Endothelial cell of umbilical vein (primary cell): ENCODE data around the gene TMEM125. TPM values are rescaled to one million over a fixed set of nuclear protein-coding genes. Genes with fewer than 3 reads are reported as not detected.

Experiments used
- BruUV-seq: library from RNA; stranded (reverse); fragments of 400-500 nt; replicated peaks from 2 replicates; lab custom pipeline; 2021; lab: Mats Ljungman, UMichigan
- CTCF ChIA-PET: fragments of 300-600, 350-600 bp; sonication (Branson Sonifier 250); formaldehyde crosslinking; loops from one replicate; lab custom pipeline; 2021; ENCODE audit warnings: antibody characterized with exemption, inconsistent platforms; lab: Charles Lee
- POLR2A ChIA-PET: fragments of 300-600, 350-600 bp; sonication (Branson Sonifier 250); formaldehyde crosslinking; loops from one replicate; lab custom pipeline; 2021; ENCODE audit warnings: antibody characterized with exemption, inconsistent platforms; lab: Charles Lee
- DNase-seq: peaks from one replicate; pipeline ENCODE4 v3.0.0-alpha.2; 2011; ENCODE audit warnings: low read depth, low spot score
- FAIRE-seq: peaks from 2 replicates; lab custom pipeline; 2011; peaks lifted over from hg19 to GRCh38; lab: Jason Lieb, UNC
- H2AFZ ChIP-seq: 2 replicates; pipeline ENCODE4 v1.6.0; 2012; ENCODE audit warnings: low read depth, low read length, control low read depth, inconsistent platforms
- H3K27ac ChIP-seq: 2 replicates; pipeline ENCODE4 v1.5.1; 2011; ENCODE audit warnings: low read depth, mild to moderate bottlenecking, control low read depth, low read length, moderate library complexity; ENCODE audit not compliant: insufficient read depth
- H3K27me3 ChIP-seq, 2 experiments: 2 replicates each; pipeline versions ENCODE4 v1.6.0 to v1.6.1; 2011; ENCODE audit warnings: low read length in 2 of 2, mixed read lengths in 1 of 2; ENCODE audit not compliant: control insufficient read depth in 2 of 2, insufficient read depth in 2 of 2
- H3K36me3 ChIP-seq, 2 experiments: 2 replicates in 1 of 2; 3 replicates in 1 of 2; pipeline ENCODE4 v1.5.1; 2011; ENCODE audit warnings: low read length in 2 of 2, mild to moderate bottlenecking in 1 of 2, moderate library complexity in 1 of 2; ENCODE audit not compliant: control insufficient read depth in 2 of 2, insufficient read depth in 2 of 2; ENCODE audit errors: extremely low read depth in 1 of 2
- H3K4me1 ChIP-seq: 3 replicates; pipeline ENCODE4 v1.5.1; 2011; ENCODE audit warnings: mild to moderate bottlenecking, low read length; ENCODE audit not compliant: control insufficient read depth, insufficient read depth; ENCODE audit errors: extremely low read depth
- H3K4me2 ChIP-seq: 2 replicates; pipeline ENCODE4 v1.6.1; 2011; ENCODE audit warnings: low read length, control low read depth, mixed read lengths; ENCODE audit not compliant: insufficient read depth
- H3K4me3 ChIP-seq, 3 experiments: fragments of 200-600 bp in 1 of 3; sonication (generic), shearing (Covaris generic) in 1 of 3; replicated peaks in 1 of 3; 2 replicates each; pipeline ENCODE4 v1.5.1; 2011 to 2016; ENCODE audit warnings: control low read depth in 3 of 3, low read length in 3 of 3, mild to moderate bottlenecking in 2 of 3, inconsistent platforms in 1 of 3, low read depth in 1 of 3, moderate library complexity in 1 of 3; ENCODE audit not compliant: insufficient read depth in 1 of 3
- H3K79me2 ChIP-seq: 2 replicates; pipeline ENCODE4 v1.6.0; 2012; ENCODE audit warnings: low read length, inconsistent platforms; ENCODE audit not compliant: control insufficient read depth, insufficient read depth
- H3K9ac ChIP-seq: replicated peaks from 2 replicates; pipeline ENCODE3; 2011; ENCODE audit warnings: low read length, control low read depth; ENCODE audit not compliant: insufficient read depth; ENCODE audit errors: extremely low read depth
- H3K9me1 ChIP-seq: replicated peaks from 3 replicates; pipeline ENCODE4 v1.6.0; 2011; ENCODE audit warnings: mild to moderate bottlenecking, low read length; ENCODE audit not compliant: control insufficient read depth, insufficient read depth; ENCODE audit errors: extremely low read depth
- H3K9me3 ChIP-seq: replicated peaks from 2 replicates; pipeline ENCODE4 v1.5.1; 2012; ENCODE audit warnings: low read length, inconsistent platforms; ENCODE audit not compliant: control insufficient read depth, insufficient read depth
- H4K20me1 ChIP-seq: replicated peaks from 2 replicates; pipeline ENCODE3; 2011; ENCODE audit warnings: mild to moderate bottlenecking, low read length; ENCODE audit not compliant: control insufficient read depth, insufficient read depth; ENCODE audit errors: extremely low read depth
- EZH2 ChIP-seq: IDR thresholded peaks from 2 replicates; pipeline ENCODE4 v1.6.1; 2012; ENCODE audit warnings: borderline replicate concordance, low read depth, mild to moderate bottlenecking, moderate library complexity, low read length, inconsistent platforms; ENCODE audit not compliant: severe bottlenecking
- FOS ChIP-seq: IDR thresholded peaks from 2 replicates; pipeline ENCODE4 v1.6.1; 2011; ENCODE audit warnings: mild to moderate bottlenecking, low read length, moderate library complexity, borderline replicate concordance; ENCODE audit not compliant: insufficient read depth
- GATA2 ChIP-seq: IDR thresholded peaks from 2 replicates; pipeline ENCODE4 v1.7.0; 2011; ENCODE audit warnings: low read depth, mild to moderate bottlenecking, moderate library complexity, mixed read lengths, low read length; ENCODE audit not compliant: insufficient read length, insufficient read depth
- JUN ChIP-seq: IDR thresholded peaks from 2 replicates; pipeline ENCODE4 v1.6.1; 2011; ENCODE audit warnings: borderline replicate concordance, low read depth; ENCODE audit not compliant: insufficient read length, insufficient read depth
- MYC ChIP-seq: IDR thresholded peaks from one replicate; pipeline ENCODE4 v1.6.1; 2011; ENCODE audit warnings: mild to moderate bottlenecking, low read depth, low read length
- POLR2A ChIP-seq: IDR thresholded peaks from 2 replicates; pipeline ENCODE4 v1.6.1; 2012; ENCODE audit warnings: low read depth, mild to moderate bottlenecking, control low read depth, low read length
- POLR2AphosphoS5 ChIP-seq: IDR thresholded peaks from 2 replicates; pipeline ENCODE4 v1.6.1; 2012; ENCODE audit warnings: low read depth, mild to moderate bottlenecking, control low read depth, low read length, moderate library complexity; ENCODE audit not compliant: insufficient read depth
- dilution Hi-C: fragments of 300-500 bp; cut with MboI; formaldehyde crosslinking; loops from one replicate; pipeline ENCODE4 v1.15.0; 2019; ENCODE audit warnings: low sequenced_read_pairs; ENCODE audit not compliant: extremely low pct_ligation_motif_present
- intact Hi-C: fragments of 100-400 bp; cut with micrococcal nuclease; formaldehyde crosslinking; loops from one replicate; pipeline ENCODE4 v1.10.0; 2022
- polyA plus RNA-seq, 4 experiments: library from polyadenylated mRNA; depleted of rRNA in 3 of 4; stranded (reverse) in 3 of 4; unstranded in 1 of 4; fragments of >200 nt; gene quantifications; 2 replicates each; pipeline versions ENCODE4 v1.2.1 to v1.2.3, GENCODE V29; 2011 to 2012; ENCODE audit warnings: missing spikeins in 1 of 4
- total RNA-seq: library from RNA; stranded (reverse); gene quantifications from 2 replicates; pipeline ENCODE4 v1.2.3, GENCODE V29; 2021
- TF ChIP-seq, protein P1 (sequence below), 2 donors: IDR thresholded peaks; 1 replicate in 1 of 2; 2 replicates in 1 of 2; pipeline ENCODE4 v1.5.1; 2011; ENCODE audit warnings: low read length in 2 of 2, mild to moderate bottlenecking in 2 of 2, moderate library complexity in 2 of 2, control low read depth in 1 of 2, inconsistent platforms in 1 of 2, low read depth in 1 of 2; ENCODE audit not compliant: insufficient read depth in 1 of 2; ENCODE audit errors: extremely low read depth in 1 of 2
- TF ChIP-seq, protein P2 (sequence below): IDR thresholded peaks from 2 replicates; pipeline ENCODE4 v1.6.1; 2011; ENCODE audit not compliant: insufficient read depth, insufficient read length

Gene TMEM125
- total and polyA plus RNA-seq, 2 donors (not counting 3 experiments of a cell fraction or from before 2014, with no cell fraction given), result 0.17 TPM; not detected in 1

DNA sequence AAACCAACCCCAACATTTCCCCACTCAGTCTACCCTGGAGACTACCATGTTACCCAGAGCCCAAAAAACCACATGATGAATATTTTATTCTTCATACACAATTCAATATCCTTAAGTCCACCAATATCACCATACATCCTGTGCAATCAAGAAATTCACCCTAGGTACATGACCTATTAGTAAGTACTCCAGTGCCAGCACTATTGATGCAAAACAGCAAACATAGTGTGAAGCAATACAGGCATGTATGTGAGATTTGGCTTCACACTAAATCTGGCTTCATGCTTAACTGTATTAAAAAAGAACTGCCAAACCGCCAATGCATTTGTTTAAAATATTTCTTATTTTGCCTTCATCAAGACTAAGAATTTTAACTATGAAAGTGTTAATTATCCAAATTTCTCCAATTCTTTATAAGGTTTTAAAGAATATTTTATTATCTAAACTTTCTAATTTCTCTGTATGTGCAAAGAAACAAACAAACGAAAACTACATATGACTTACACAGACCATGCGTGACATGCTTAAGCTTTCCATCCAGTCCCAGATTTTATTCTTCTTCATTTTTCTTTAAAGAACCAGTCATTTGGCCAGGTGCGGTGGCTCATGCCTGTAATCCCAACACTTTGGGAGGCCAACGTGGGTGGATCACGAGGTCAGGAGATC lies 22.4 kb upstream of the TMEM125 start:
- H3K27me3 ChIP-seq, result peaks cover 2 to 6% of the 10 kb centered on the region in 2 experiments
- dilution Hi-C loops, result loop anchor here (25.0 kb wide), 1 partner anchor 165 kb away; no protein-coding TSS in a partner anchor
- H3K79me2 ChIP-seq, result no peaks in the 10 kb centered on the region
- BruUV-seq, result no TSS peak
- intact Hi-C loops, result no loop called here
- no peak overlapping the region for H2AFZ ChIP-seq
- no peak overlapping the region for H3K9ac ChIP-seq
- no peaks in the 10 kb centered on the region for H3K4me1 ChIP-seq
- H3K9me1 ChIP-seq, result no peaks in the 10 kb centered on the region
- no peak overlapping the region for H3K27ac ChIP-seq
- no peak overlapping the region for H3K4me2 ChIP-seq
- no peak for FAIRE-seq
- DNase-seq, result no peak
- H3K9me3 ChIP-seq, result no peaks in the 10 kb centered on the region
- ChIA-PET CTCF (no interaction called here), POLR2A (no interaction called here)
- no peak for TF ChIP-seq JUN
- TF ChIP-seq GATA2, result no peak
- TF ChIP-seq, protein P1, sequence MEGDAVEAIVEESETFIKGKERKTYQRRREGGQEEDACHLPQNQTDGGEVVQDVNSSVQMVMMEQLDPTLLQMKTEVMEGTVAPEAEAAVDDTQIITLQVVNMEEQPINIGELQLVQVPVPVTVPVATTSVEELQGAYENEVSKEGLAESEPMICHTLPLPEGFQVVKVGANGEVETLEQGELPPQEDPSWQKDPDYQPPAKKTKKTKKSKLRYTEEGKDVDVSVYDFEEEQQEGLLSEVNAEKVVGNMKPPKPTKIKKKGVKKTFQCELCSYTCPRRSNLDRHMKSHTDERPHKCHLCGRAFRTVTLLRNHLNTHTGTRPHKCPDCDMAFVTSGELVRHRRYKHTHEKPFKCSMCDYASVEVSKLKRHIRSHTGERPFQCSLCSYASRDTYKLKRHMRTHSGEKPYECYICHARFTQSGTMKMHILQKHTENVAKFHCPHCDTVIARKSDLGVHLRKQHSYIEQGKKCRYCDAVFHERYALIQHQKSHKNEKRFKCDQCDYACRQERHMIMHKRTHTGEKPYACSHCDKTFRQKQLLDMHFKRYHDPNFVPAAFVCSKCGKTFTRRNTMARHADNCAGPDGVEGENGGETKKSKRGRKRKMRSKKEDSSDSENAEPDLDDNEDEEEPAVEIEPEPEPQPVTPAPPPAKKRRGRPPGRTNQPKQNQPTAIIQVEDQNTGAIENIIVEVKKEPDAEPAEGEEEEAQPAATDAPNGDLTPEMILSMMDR (IDR thresholded peaks at IDR 0.05; ENCODE audit: extremely low read depth in 1 of 2, insufficient read depth in 1 of 2, low read depth in 1 of 2, low read length in 2 of 2), result no peak
- no peak for TF ChIP-seq FOS
- no peak for TF ChIP-seq EZH2
- no peak for TF ChIP-seq MYC
- TF ChIP-seq POLR2A, result no peak
- TF ChIP-seq, protein P2, sequence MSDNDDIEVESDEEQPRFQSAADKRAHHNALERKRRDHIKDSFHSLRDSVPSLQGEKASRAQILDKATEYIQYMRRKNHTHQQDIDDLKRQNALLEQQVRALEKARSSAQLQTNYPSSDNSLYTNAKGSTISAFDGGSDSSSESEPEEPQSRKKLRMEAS, result no peak
- no peak for TF ChIP-seq POLR2AphosphoS5
- no peaks in the 10 kb centered on the region for H4K20me1 ChIP-seq
- no peak overlapping the region for H3K4me3 ChIP-seq
- H3K36me3 ChIP-seq, result no peaks in the 10 kb centered on the region
